ENCODE data around the gene AP3D1. TPM values are rescaled to one million over a fixed set of nuclear protein-coding genes. Genes with fewer than 3 reads are reported as not detected.

AP3D1 gene
- total RNA-seq, 1 donor from 2014 or later = 162 TPM

DNA sequence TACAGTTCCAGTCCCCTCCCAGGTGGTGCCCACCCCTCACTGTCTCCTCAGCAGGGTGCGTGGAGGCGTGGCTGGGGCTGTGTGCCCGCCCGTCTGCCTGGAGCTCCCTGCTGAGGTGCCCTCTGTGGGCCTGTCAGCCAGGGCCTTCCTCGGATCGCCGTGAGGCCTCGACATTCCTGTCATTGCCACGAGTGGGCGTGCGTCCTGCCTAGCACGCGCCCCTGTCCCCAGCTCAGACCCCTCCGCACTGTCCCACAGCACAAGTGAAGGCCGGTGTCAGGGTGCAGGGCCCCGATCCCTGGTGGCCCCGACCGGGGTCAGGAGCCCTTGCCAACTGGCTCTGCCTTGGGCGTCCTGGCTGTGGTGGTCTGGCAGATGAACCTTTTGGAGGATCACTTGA lies 44.5 kb upstream of the AP3D1 start:
- H3K4me1 Mint-ChIP-seq (ENCODE audit: low read depth, unreplicated experiment) = no peaks in the 10 kb centered on the region
- Histone ChIP-seq H3K4me1 (ENCODE audit: insufficient read depth, low read length) (no peaks in the 10 kb centered on the region), H3K9ac (ENCODE audit: low read length) (no peak overlapping the region), H3K4me3 (ENCODE audit: insufficient read depth, low read depth, low read length) (no peak overlapping the region), H2AFZ (ENCODE audit: low read depth, low read length) (no peak overlapping the region), H3K4me2 (ENCODE audit: low read length) (no peak overlapping the region), H3K27ac (ENCODE audit: low read depth, low read length) (no peak overlapping the region), H4K20me1 (ENCODE audit: insufficient read depth, low read length) (peaks cover 67% of the 10 kb centered on the region), H3K9me3 (ENCODE audit: insufficient read depth, low read depth, low read length) (no peaks in the 10 kb centered on the region), H3K79me2 (ENCODE audit: insufficient read depth, low read length) (peaks cover 86% of the 10 kb centered on the region), H3K36me3 (ENCODE audit: insufficient read depth, low read length) (peaks cover 6% of the 10 kb centered on the region), H3K27me3 (ENCODE audit: insufficient read depth, low read length) (no peaks in the 10 kb centered on the region)
- TF ChIP-seq, protein P1, sequence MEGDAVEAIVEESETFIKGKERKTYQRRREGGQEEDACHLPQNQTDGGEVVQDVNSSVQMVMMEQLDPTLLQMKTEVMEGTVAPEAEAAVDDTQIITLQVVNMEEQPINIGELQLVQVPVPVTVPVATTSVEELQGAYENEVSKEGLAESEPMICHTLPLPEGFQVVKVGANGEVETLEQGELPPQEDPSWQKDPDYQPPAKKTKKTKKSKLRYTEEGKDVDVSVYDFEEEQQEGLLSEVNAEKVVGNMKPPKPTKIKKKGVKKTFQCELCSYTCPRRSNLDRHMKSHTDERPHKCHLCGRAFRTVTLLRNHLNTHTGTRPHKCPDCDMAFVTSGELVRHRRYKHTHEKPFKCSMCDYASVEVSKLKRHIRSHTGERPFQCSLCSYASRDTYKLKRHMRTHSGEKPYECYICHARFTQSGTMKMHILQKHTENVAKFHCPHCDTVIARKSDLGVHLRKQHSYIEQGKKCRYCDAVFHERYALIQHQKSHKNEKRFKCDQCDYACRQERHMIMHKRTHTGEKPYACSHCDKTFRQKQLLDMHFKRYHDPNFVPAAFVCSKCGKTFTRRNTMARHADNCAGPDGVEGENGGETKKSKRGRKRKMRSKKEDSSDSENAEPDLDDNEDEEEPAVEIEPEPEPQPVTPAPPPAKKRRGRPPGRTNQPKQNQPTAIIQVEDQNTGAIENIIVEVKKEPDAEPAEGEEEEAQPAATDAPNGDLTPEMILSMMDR (IDR thresholded peaks at IDR 0.05; ENCODE audit: insufficient read depth, low read depth, low read length) = no peak
- no peak for TF ChIP-seq EZH2 (IDR thresholded peaks at IDR 0.05; ENCODE audit: insufficient read depth, low read length)
- DNase-seq (ENCODE audit: low read depth) (no peak), FAIRE-seq (no peak)
- H3K36me3 Mint-ChIP-seq (ENCODE audit: low read depth, unreplicated experiment) = peaks cover 13% of the 10 kb centered on the region
- H3K27ac Mint-ChIP-seq (ENCODE audit: unreplicated experiment) = no peak overlapping the region
- no peak overlapping the region for H3K4me3 Mint-ChIP-seq (ENCODE audit: unreplicated experiment)
- no peaks in the 10 kb centered on the region for H3K9me3 Mint-ChIP-seq (ENCODE audit: unreplicated experiment)
- no peaks in the 10 kb centered on the region for H3K27me3 Mint-ChIP-seq (ENCODE audit: low read depth, unreplicated experiment)

DNA sequence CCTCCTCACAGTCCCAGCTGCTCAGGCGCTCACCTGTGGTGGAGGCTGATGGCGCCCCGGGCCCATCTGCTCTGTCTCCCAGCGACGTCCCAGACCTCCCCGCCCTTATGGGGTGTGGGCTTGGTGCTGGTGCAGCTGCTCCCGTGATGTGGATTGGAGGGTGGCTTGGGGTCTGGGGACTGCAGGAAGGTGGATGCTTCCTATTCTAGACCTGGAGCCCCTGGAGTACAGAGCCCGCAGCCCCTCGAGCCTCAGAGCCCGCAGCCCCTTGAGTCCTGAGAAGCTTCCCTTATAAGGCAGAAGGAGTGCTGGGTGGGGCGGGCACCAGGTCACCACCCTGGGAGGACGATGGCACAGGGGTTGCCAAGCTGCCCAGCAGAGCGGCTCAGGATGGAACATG lies 44.0 kb upstream of the AP3D1 start:
- no peak overlapping the region for H2AFZ ChIP-seq (ENCODE audit: low read depth, low read length)
- peaks cover 68% of the 10 kb centered on the region for H4K20me1 ChIP-seq (ENCODE audit: insufficient read depth, low read length)
- no peak overlapping the region for H3K27ac ChIP-seq (ENCODE audit: low read depth, low read length)
- no peak overlapping the region for H3K9ac ChIP-seq (ENCODE audit: low read length)
- no peaks in the 10 kb centered on the region for H3K9me3 ChIP-seq (ENCODE audit: insufficient read depth, low read depth, low read length)
- no peak for TF ChIP-seq EZH2 (IDR thresholded peaks at IDR 0.05; ENCODE audit: insufficient read depth, low read length)
- TF ChIP-seq, protein P1 (IDR thresholded peaks at IDR 0.05; ENCODE audit: insufficient read depth, low read depth, low read length) = no peak
- Mint-ChIP-seq H3K27ac (ENCODE audit: unreplicated experiment) (no peak overlapping the region), H3K4me3 (ENCODE audit: unreplicated experiment) (no peak overlapping the region), H3K9me3 (ENCODE audit: unreplicated experiment) (no peaks in the 10 kb centered on the region), H3K27me3 (ENCODE audit: low read depth, unreplicated experiment) (no peaks in the 10 kb centered on the region), H3K4me1 (ENCODE audit: low read depth, unreplicated experiment) (no peaks in the 10 kb centered on the region), H3K36me3 (ENCODE audit: low read depth, unreplicated experiment) (peaks cover 13% of the 10 kb centered on the region)
- peaks cover 87% of the 10 kb centered on the region for H3K79me2 ChIP-seq (ENCODE audit: insufficient read depth, low read length)
- no peak for FAIRE-seq
- no peaks in the 10 kb centered on the region for H3K27me3 ChIP-seq (ENCODE audit: insufficient read depth, low read length)
- peaks cover 6% of the 10 kb centered on the region for H3K36me3 ChIP-seq (ENCODE audit: insufficient read depth, low read length)
- no peak overlapping the region for H3K4me3 ChIP-seq (ENCODE audit: insufficient read depth, low read depth, low read length)
- H3K4me2 ChIP-seq (ENCODE audit: low read length) = no peak overlapping the region
- DNase-seq (ENCODE audit: low read depth) = no peak
- H3K4me1 ChIP-seq (ENCODE audit: insufficient read depth, low read length) = no peaks in the 10 kb centered on the region

DNA sequence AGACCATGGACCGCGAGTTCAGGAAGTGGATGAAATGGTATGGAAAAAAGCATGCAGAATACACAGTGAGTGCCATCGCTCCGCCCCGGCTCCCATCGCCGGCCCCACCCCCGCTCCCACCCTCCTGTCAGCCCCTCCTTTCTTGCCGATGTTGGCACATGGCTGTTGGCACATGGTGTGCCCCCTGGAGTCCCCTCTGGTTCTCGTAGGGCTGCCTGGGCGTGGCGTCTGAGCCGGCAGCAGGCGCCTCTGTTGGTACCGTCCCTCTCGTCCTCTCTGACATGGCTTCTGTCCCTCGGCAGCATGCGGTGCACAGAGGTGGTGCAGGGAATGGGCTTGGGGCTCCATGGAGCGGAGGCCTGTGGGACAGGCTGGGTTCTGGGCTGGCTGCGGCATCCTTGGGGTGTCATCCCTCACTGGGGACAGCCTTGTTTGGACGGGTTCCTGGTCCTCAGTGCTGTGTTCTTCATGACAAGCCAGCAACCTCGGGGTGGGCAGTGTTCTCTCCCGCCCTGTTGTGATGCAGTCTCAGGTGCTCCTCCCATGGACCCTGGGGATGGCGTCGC lies 43.2 kb upstream of the AP3D1 start:
- Histone ChIP-seq H3K9ac (ENCODE audit: low read length) (no peak overlapping the region), H2AFZ (ENCODE audit: low read depth, low read length) (no peak overlapping the region), H4K20me1 (ENCODE audit: insufficient read depth, low read length) (peaks cover 69% of the 10 kb centered on the region), H3K4me1 (ENCODE audit: insufficient read depth, low read length) (no peaks in the 10 kb centered on the region), H3K4me2 (ENCODE audit: low read length) (no peak overlapping the region), H3K36me3 (ENCODE audit: insufficient read depth, low read length) (peaks cover 6% of the 10 kb centered on the region), H3K9me3 (ENCODE audit: insufficient read depth, low read depth, low read length) (no peaks in the 10 kb centered on the region), H3K79me2 (ENCODE audit: insufficient read depth, low read length) (peaks cover 87% of the 10 kb centered on the region), H3K27me3 (ENCODE audit: insufficient read depth, low read length) (no peaks in the 10 kb centered on the region), H3K4me3 (ENCODE audit: insufficient read depth, low read depth, low read length) (no peak overlapping the region), H3K27ac (ENCODE audit: low read depth, low read length) (no peak overlapping the region)
- Mint-ChIP-seq H3K27me3 (ENCODE audit: low read depth, unreplicated experiment) (no peaks in the 10 kb centered on the region), H3K27ac (ENCODE audit: unreplicated experiment) (no peak overlapping the region), H3K4me3 (ENCODE audit: unreplicated experiment) (no peak overlapping the region), H3K4me1 (ENCODE audit: low read depth, unreplicated experiment) (no peaks in the 10 kb centered on the region), H3K36me3 (ENCODE audit: low read depth, unreplicated experiment) (peaks cover 13% of the 10 kb centered on the region), H3K9me3 (ENCODE audit: unreplicated experiment) (no peaks in the 10 kb centered on the region)
- DNase-seq (ENCODE audit: low read depth) = no peak
- no peak for FAIRE-seq
- TF ChIP-seq EZH2 (IDR thresholded peaks at IDR 0.05; ENCODE audit: insufficient read depth, low read length) = no peak
- TF ChIP-seq, protein P1 (IDR thresholded peaks at IDR 0.05; ENCODE audit: insufficient read depth, low read depth, low read length) = no peak

All from astrocyte (in vitro differentiated cells and primary cell).